B cell (primary cell): ENCODE measurements around the gene VEGFB.

Source experiments
- CTCF ChIP-seq: fragments of 200-600 bp; IDR thresholded peaks from one replicate; pipeline ENCODE4 v1.8.0; 2022; ENCODE audit warnings: antibody characterized with exemption, mild to moderate bottlenecking
- EZH2 ChIP-seq: IDR thresholded peaks from 2 replicates; pipeline ENCODE4 v1.6.1; 2012; ENCODE audit warnings: borderline replicate concordance, low read depth, mild to moderate bottlenecking, moderate library complexity, low read length; ENCODE audit not compliant: insufficient read depth, poor library complexity, severe bottlenecking

GRCh38 chr11:64244966-64245365 lies 10.6 kb downstream of the VEGFB start:
- no peak for TF ChIP-seq CTCF
- TF ChIP-seq EZH2 = no peak
